B cell (primary cell): ENCODE results near the gene COPS8. TPM values are rescaled to one million over a fixed set of nuclear protein-coding genes. Genes with fewer than 3 reads are reported as not detected.

Experiments
- ATAC-seq: fragments of 200-7000 bp; cut with Tn5 transposase; one replicate; pipeline ENCODE4 v1.10.0; 2021; ENCODE audit warnings: low read depth, mild to moderate bottlenecking, moderate number of reproducible peaks, moderate library complexity
- CTCF ChIA-PET: fragments of 350-600 bp; sonication (Branson Sonifier 250); formaldehyde crosslinking; loops from one replicate; lab custom pipeline; 2021; ENCODE audit warnings: antibody characterized with exemption, inconsistent platforms; lab: Charles Lee
- POLR2A ChIA-PET: fragments of 350-600 bp; sonication (Branson Sonifier 250); formaldehyde crosslinking; loops from one replicate; lab custom pipeline; 2021; ENCODE audit warnings: antibody characterized with exemption; lab: Charles Lee
- DNase-seq: peaks from one replicate; pipeline ENCODE4 v3.0.0; 2013
- H2AFZ ChIP-seq: 2 replicates; pipeline ENCODE4 v1.6.1; 2012; ENCODE audit warnings: mild to moderate bottlenecking, low read depth, low read length; ENCODE audit not compliant: insufficient read depth, poor library complexity, severe bottlenecking
- H3K27ac ChIP-seq, 2 donors: 1 replicate in 1 of 2; 2 replicates in 1 of 2; pipeline ENCODE4 v1.5.1; 2012 to 2013; ENCODE audit warnings: low read length in 2 of 2, mild to moderate bottlenecking in 2 of 2, moderate library complexity in 1 of 2
- H3K27me3 ChIP-seq, 4 experiments: fragments of 200-600 bp in 1 of 4; sonication (generic) in 1 of 4; replicated peaks in 1 of 4; 1 replicate in 2 of 4; 2 replicates in 2 of 4; pipeline versions ENCODE4 v1.6.1 to v1.7.0; 2013 to 2016; ENCODE audit warnings: low read length in 3 of 4, mild to moderate bottlenecking in 2 of 4, mixed read lengths in 1 of 4, moderate library complexity in 1 of 4; ENCODE audit not compliant: insufficient read depth in 4 of 4, control insufficient read depth in 3 of 4; ENCODE audit errors: control extremely low read depth in 1 of 4
- H3K36me3 ChIP-seq, 2 experiments: replicated peaks in 1 of 2; 1 replicate in 1 of 2; 2 replicates in 1 of 2; pipeline versions ENCODE4 v1.6.1 to v1.7.1; 2013; ENCODE audit warnings: low read length in 1 of 2; ENCODE audit not compliant: insufficient read depth in 2 of 2, control insufficient read depth in 1 of 2; ENCODE audit errors: control extremely low read depth in 1 of 2, extremely low read depth in 1 of 2
- H3K4me1 ChIP-seq, 2 donors: fragments of 200-600 bp in 1 of 2; sonication (generic) in 1 of 2; 1 replicate in 1 of 2; 2 replicates in 1 of 2; pipeline versions ENCODE4 v1.5.1 to v1.6.1; 2013 to 2017; ENCODE audit warnings: low read length in 2 of 2; ENCODE audit not compliant: control insufficient read depth in 2 of 2, insufficient read depth in 2 of 2
- H3K4me2 ChIP-seq: replicated peaks from 2 replicates; pipeline ENCODE3; 2012; ENCODE audit warnings: mild to moderate bottlenecking, low read depth, low read length; ENCODE audit not compliant: poor library complexity, severe bottlenecking
- H3K4me3 ChIP-seq, 5 experiments: fragments of 200-600 bp in 1 of 5; sonication (generic) in 1 of 5; 1 replicate in 3 of 5; 2 replicates in 2 of 5; pipeline versions ENCODE4 v1.5.1 to v1.7.0; 2011 to 2016; ENCODE audit warnings: low read length in 4 of 5, mild to moderate bottlenecking in 4 of 5, low read depth in 2 of 5, control low read depth in 1 of 5, moderate library complexity in 1 of 5; ENCODE audit not compliant: insufficient read depth in 1 of 5; ENCODE audit errors: control extremely low read depth in 1 of 5, extremely low read depth in 1 of 5
- H3K79me2 ChIP-seq: fragments of 200-600 bp; sonication (generic); one replicate; pipeline ENCODE4 v1.6.0; 2016; ENCODE audit warnings: low read length; ENCODE audit not compliant: control insufficient read depth, insufficient read depth
- H3K9ac ChIP-seq: fragments of 200-600 bp; sonication (generic); 2 replicates; pipeline ENCODE4 v1.6.1; 2017; ENCODE audit warnings: mild to moderate bottlenecking, low read length, moderate library complexity
- H3K9me3 ChIP-seq, 3 donors: one replicate each; pipeline versions ENCODE4 v1.6.1 to v1.7.1; 2013; ENCODE audit warnings: low read length in 2 of 3; ENCODE audit not compliant: control insufficient read depth in 2 of 3, insufficient read depth in 1 of 3; ENCODE audit errors: control extremely low read depth in 1 of 3
- H4K20me1 ChIP-seq: 2 replicates; pipeline ENCODE4 v1.6.0; 2012; ENCODE audit warnings: mild to moderate bottlenecking, low read length; ENCODE audit not compliant: insufficient read depth, control insufficient read depth, poor library complexity, severe bottlenecking
- H3K27ac Mint-ChIP-seq: one replicate; pipeline ENCODE4 v1.8.0; 2021; ENCODE audit warnings: mixed read lengths
- H3K27me3 Mint-ChIP-seq: one replicate; pipeline ENCODE4 v1.8.0; 2021; ENCODE audit warnings: mixed read lengths
- H3K4me1 Mint-ChIP-seq: one replicate; pipeline ENCODE4 v1.8.0; 2021; ENCODE audit warnings: mixed read lengths
- H3K4me3 Mint-ChIP-seq: one replicate; pipeline ENCODE4 v1.8.0; 2021; ENCODE audit warnings: mixed read lengths
- H3K9me3 Mint-ChIP-seq: one replicate; pipeline ENCODE4 v1.8.0; 2022; ENCODE audit warnings: mixed read lengths; ENCODE audit not compliant: insufficient read depth
- CTCF ChIP-seq: fragments of 200-600 bp; IDR thresholded peaks from one replicate; pipeline ENCODE4 v1.8.0; 2022; ENCODE audit warnings: antibody characterized with exemption, mild to moderate bottlenecking
- EZH2 ChIP-seq: IDR thresholded peaks from 2 replicates; pipeline ENCODE4 v1.6.1; 2012; ENCODE audit warnings: borderline replicate concordance, low read depth, mild to moderate bottlenecking, moderate library complexity, low read length; ENCODE audit not compliant: insufficient read depth, poor library complexity, severe bottlenecking
- WGBS: methylation state at CpG from one replicate; pipeline ENCODE4 v1.1.5; 2013; ENCODE audit warnings: missing lambda C conversion rate; ENCODE audit not compliant: insufficient coverage; 5-methylcytosine and 5-hydroxymethylcytosine counted together
- intact Hi-C: fragments of 100-400 bp; cut with micrococcal nuclease; formaldehyde crosslinking; loops from one replicate; pipeline ENCODE4 v1.10.0; 2022
- polyA plus RNA-seq: library from polyadenylated mRNA; depleted of rRNA; stranded (reverse); fragments of >200 nt; gene quantifications from 2 replicates; pipeline ENCODE4 v1.2.3, GENCODE V29; 2012
- total RNA-seq, 2 donors: library from RNA; stranded (reverse); fragments of 120-200 nt in 1 of 2; gene quantifications; 1 replicate in 1 of 2; 2 replicates in 1 of 2; pipeline versions ENCODE4 v1.2.3 to v1.2.4, GENCODE V29; 2013 to 2022

Gene COPS8
- total and polyA plus RNA-seq, 2 donors (not counting 1 experiment from before 2014, with no cell fraction given), result 21.7 to 34.2 TPM

GRCh38 chr2:237048595-237048994 lies 37.1 kb upstream of the COPS8 start:
- H2AFZ ChIP-seq, result no peak overlapping the region
- H3K79me2 ChIP-seq, result no peaks in the 10 kb centered on the region
- H3K27me3 ChIP-seq, result peaks cover 0 to 6% (median 2%) of the 10 kb centered on the region in 4 experiments
- Mint-ChIP-seq H3K4me1 (no peaks in the 10 kb centered on the region), H3K4me3 (no peak overlapping the region), H3K9me3 (peaks cover 6% of the 10 kb centered on the region), H3K27ac (no peak overlapping the region), H3K27me3 (peaks cover 16% of the 10 kb centered on the region)
- ATAC-seq, result no peak
- no peak overlapping the region for H3K9ac ChIP-seq
- H3K9me3 ChIP-seq, result peaks cover 0 to 19% (median 1%) of the 10 kb centered on the region in 3 donors
- no peak overlapping the region for H3K4me2 ChIP-seq
- no peak for TF ChIP-seq CTCF
- TF ChIP-seq EZH2, result no peak
- ChIA-PET CTCF (no interaction called here), POLR2A (no interaction called here)
- no CpG with 5 or more reads among the region's 1 CpG for WGBS
- H3K27ac ChIP-seq, result no peak overlapping the region
- no peaks in the 10 kb centered on the region for H4K20me1 ChIP-seq
- no peak overlapping the region for H3K4me3 ChIP-seq
- no peaks in the 10 kb centered on the region for H3K4me1 ChIP-seq
- H3K36me3 ChIP-seq, result no peaks in the 10 kb centered on the region
- no peak for DNase-seq
- intact Hi-C loops, result no loop called here

GRCh38 chr2:237051861-237052260 lies 33.8 kb upstream of the COPS8 start:
- ChIA-PET POLR2A (no interaction called here), CTCF (no interaction called here)
- H3K27ac Mint-ChIP-seq, result no peak overlapping the region
- intact Hi-C loops, result no loop called here
- no peaks in the 10 kb centered on the region for H3K79me2 ChIP-seq
- peaks cover 0 to 19% (median 1%) of the 10 kb centered on the region in 3 donors for H3K9me3 ChIP-seq
- H3K4me2 ChIP-seq, result no peak overlapping the region
- DNase-seq, result no peak
- no peaks in the 10 kb centered on the region for H3K4me1 ChIP-seq
- ATAC-seq, result no peak
- 97% methylated on average over 3 of the region's 8 CpGs for WGBS
- TF ChIP-seq EZH2 (no peak), CTCF (no peak)
- H3K4me3 ChIP-seq, result no peak overlapping the region
- H3K9ac ChIP-seq, result no peak overlapping the region
- H3K27me3 Mint-ChIP-seq, result peaks cover 16% of the 10 kb centered on the region
- H2AFZ ChIP-seq, result no peak overlapping the region
- H3K27ac ChIP-seq, result no peak overlapping the region
- H3K4me3 Mint-ChIP-seq, result no peak overlapping the region
- peaks cover 0 to 6% (median 0%) of the 10 kb centered on the region in 4 experiments for H3K27me3 ChIP-seq
- no peaks in the 10 kb centered on the region for H3K4me1 Mint-ChIP-seq
- no peaks in the 10 kb centered on the region for H3K36me3 ChIP-seq
- H3K9me3 Mint-ChIP-seq, result peaks cover 6% of the 10 kb centered on the region
- H4K20me1 ChIP-seq, result no peaks in the 10 kb centered on the region
